ENCODE results near the gene IFITM10. TPM values are rescaled to one million over a fixed set of nuclear protein-coding genes. Genes with fewer than 3 reads are reported as not detected.

The IFITM10 gene
- total RNA-seq, 4 donors from 2014 or later, result 0.79 to 2.3 (median 1.6) TPM

DNA sequence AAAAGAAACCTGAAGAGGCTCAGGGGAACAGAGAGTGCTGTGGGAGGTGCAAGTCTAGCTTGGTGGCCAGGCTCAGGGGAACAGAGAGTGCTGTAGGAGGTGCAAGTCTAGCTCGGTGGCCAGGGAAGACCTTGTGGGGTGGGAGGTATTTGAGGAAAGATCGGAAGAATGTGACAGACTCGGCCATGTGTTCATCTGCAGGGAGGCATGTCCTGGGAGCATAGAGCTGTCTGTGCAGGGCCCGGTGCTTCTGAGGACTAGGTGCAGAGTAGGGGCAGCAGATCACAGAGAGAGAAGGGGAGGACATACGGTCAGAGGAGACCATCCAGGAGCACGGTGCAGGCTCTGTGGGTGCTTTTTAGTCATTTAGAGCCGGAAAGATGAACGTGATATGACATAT is 10.8 kb downstream of the IFITM10 start:
- TF ChIP-seq, protein P1, sequence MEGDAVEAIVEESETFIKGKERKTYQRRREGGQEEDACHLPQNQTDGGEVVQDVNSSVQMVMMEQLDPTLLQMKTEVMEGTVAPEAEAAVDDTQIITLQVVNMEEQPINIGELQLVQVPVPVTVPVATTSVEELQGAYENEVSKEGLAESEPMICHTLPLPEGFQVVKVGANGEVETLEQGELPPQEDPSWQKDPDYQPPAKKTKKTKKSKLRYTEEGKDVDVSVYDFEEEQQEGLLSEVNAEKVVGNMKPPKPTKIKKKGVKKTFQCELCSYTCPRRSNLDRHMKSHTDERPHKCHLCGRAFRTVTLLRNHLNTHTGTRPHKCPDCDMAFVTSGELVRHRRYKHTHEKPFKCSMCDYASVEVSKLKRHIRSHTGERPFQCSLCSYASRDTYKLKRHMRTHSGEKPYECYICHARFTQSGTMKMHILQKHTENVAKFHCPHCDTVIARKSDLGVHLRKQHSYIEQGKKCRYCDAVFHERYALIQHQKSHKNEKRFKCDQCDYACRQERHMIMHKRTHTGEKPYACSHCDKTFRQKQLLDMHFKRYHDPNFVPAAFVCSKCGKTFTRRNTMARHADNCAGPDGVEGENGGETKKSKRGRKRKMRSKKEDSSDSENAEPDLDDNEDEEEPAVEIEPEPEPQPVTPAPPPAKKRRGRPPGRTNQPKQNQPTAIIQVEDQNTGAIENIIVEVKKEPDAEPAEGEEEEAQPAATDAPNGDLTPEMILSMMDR (IDR thresholded peaks at IDR 0.05), result no peak
- DNase-seq (ENCODE audit: low spot score) (no peak), ATAC-seq (ENCODE audit: low FRiP score) (no peak)

DNA sequence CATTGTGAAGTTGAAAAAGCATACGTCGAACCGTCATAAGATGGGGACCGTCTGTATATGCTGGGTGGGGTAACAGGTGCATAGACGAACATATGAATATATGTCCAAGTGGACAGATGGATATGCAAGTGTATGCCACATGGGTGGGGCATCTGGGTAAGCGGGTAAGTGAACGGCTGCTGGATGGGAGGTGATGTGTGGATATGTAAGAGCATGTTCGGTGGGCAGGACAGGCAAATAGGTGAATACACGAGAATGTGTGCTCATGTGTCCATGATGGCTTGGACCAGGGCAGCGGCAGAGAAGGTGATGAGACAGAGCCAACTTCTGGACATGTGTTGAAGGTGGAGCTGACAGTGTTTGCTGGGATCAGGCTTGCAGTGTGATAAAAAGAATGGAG is 12.0 kb downstream of the IFITM10 start:
- ATAC-seq (ENCODE audit: low FRiP score), result no peak
- DNase-seq (ENCODE audit: low spot score), result no peak
- TF ChIP-seq, protein P1 (IDR thresholded peaks at IDR 0.05), result no peak

DNA sequence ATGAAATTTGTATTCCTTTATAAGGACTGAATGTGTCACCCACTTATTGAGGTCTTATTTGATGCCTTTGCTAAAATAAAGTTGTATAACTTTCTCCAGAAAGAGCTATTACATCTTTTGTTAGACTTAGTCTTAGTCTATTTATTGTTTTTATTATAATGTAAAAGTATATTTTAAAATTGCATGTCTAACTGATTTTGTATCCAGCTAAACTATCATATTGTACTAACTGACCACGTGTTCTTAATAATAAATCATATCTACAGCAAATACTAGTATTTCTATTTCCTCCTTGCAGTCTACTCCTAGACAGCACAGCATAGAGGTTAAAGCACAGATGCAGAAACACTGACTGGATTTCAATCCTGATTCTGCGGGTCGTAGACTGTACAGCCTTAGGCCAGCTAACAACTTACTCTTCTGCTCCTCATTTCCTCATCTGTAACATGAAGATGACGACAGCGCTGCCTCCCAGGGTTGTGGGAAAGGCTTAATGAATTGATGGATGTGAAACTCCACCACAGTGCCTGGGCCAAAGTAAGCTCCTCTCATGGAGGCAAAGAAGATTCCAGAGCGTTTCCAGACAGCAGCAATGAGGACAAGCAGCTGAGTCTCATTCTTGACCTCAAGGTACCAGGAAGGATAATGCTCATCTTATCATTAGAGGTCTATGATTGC is 13.2 kb downstream of the IFITM10 start:
- DNase-seq (ENCODE audit: low spot score) (no peak), ATAC-seq (ENCODE audit: low FRiP score) (no peak)
- TF ChIP-seq, protein P1 (IDR thresholded peaks at IDR 0.05), result no peak

DNA sequence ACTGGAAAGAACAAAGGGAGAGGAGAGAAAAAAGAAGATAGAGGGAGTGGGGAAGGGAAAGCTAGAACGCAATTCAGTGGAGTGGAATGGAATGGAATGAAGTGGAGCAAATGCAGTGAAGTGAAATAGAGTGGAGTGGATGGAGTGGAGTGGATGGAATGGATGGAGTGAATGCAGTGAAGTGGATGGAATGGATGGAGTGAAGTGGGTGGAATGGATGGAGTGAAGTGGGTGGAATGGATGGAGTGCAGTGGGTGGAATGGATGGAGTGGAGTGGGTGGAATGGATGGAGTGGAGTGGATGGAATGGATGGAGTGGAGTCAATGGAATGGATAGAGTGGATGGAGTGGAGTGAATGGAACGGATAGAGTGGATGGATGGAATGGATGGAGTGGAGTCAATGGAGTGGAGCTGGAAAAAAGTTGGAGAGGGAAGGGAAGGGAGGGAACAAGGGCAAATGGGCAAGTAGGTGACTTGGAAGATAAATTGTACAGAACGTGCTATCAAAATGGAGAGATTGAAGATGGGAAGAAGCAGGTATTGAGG is 13.9 kb downstream of the IFITM10 start:
- TF ChIP-seq, protein P1 (IDR thresholded peaks at IDR 0.05), result no peak
- DNase-seq (ENCODE audit: low spot score) (no peak), ATAC-seq (ENCODE audit: low FRiP score) (no peak)

DNA sequence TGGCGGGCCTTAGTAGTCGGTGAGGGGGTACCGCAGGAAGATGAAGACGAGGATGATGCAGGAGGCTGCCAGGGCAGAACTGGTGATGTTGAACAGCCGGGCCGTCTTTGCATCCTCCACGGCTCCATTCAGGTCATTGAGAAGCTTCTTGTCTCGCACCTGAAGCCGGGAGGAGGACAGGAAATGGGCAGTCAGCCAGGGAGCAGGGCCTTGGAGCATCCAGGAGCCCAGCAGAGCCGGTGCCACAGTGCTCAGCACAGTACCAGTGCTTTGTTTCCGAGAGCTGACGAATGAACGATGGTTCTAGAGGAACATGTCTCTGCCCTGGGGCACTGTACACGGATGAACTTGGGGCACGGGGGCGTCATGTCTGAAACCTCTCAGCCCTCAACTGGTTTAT is 15.1 kb downstream of the IFITM10 start:
- ATAC-seq (ENCODE audit: low FRiP score), result no peak
- DNase-seq (ENCODE audit: low spot score), result no peak

DNA sequence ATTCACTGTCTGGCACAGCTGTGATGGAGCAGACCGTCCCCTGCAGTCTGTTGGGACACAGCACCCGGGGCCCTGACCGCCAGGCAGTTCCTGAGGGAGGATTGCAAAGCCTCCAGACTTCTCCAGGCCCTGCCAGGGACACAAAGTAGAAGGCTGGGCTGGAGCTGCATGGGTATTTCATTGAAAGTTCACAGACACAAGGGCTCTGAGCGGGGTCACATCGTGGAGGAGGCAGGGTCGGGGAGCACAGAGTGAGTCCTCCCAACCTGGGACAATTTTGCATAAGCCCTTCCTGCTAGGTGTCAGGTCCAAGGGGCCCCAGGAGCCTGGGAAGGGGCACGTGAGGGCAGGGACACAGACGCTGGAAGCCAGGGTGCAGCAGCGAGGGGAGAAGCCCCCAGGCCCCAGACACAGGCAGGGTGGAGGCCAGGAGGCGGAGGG is 15.7 kb downstream of the IFITM10 start:
- TF ChIP-seq, protein P1 (IDR thresholded peaks at IDR 0.05), result no peak
- DNase-seq (ENCODE audit: low spot score) (no peak), ATAC-seq (ENCODE audit: low FRiP score) (no peak)

More for the DNA sequence above, 15.1 kb downstream of the IFITM10 start:
- TF ChIP-seq, protein P1 (IDR thresholded peaks at IDR 0.05), result no peak
